Gastroesophageal sphincter (tissue), 3 donors: ENCODE measurements around the gene DIO3.

ENCODE experiments used
- POLR2AphosphoS5 ChIP-seq: sonication (generic); formaldehyde crosslinking; IDR thresholded peaks from one replicate; pipeline ENCODE4 v1.6.1; 2017; ENCODE audit warnings: antibody characterized with exemption
- TF ChIP-seq, protein P1 (sequence below), 4 experiments: fragments of 200-600 bp in 2 of 4; fragments of 450-650 bp in 2 of 4; sonication (generic) in 1 of 4; IDR thresholded peaks; one replicate each; pipeline ENCODE4 v1.5.1; 2017 to 2019; ENCODE audit warnings: antibody characterized with exemption in 4 of 4, mild to moderate bottlenecking in 2 of 4, moderate library complexity in 2 of 4

DNA sequence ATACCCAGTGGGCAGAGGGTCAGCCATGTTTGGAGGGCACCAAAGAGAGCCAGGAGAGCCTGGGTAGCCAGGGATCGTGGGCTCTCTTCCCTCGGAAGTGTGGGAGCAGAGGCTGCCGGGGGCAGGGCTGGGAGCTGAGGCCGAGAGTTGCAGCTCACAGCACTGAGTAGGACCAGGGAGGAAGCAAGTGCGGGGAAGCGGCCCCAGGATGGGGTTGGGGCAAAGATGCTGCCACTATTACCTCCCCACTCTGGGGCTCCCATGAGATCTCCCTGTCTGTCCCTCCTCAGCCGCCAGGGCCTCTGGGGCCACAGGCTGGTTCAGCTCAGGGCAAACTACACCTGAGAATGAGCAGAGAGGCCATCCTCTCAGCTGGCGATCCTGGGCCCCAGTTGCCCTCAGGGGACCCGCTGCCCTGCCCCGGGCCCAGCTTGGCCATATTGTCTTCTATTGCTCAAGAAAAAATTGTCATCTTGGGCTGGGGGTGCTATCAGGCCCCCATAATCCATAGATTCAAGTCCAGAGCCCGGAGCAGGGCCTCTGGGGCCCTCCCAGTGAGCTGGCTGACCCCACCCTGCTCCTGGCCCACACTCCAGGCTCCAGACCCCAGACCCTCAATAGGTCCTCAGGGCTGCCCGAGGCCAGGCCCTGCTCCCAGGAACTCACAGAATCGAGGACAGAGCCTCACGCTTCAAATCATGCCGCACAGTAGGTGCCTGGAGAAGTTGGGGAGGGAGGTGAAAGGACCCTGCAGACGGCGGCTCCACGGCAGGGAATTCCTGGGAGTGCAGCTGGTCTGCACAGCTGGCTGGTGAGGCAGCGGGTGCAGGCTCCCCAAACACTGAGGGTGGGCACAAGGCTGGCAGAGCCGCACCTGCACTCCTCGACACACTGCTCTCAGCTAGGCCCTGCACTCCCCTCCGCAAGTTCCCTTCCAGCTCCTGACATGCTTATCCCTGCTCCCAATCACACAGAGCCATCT, 20.5 kb upstream of the DIO3 start:
- TF ChIP-seq, protein P1, sequence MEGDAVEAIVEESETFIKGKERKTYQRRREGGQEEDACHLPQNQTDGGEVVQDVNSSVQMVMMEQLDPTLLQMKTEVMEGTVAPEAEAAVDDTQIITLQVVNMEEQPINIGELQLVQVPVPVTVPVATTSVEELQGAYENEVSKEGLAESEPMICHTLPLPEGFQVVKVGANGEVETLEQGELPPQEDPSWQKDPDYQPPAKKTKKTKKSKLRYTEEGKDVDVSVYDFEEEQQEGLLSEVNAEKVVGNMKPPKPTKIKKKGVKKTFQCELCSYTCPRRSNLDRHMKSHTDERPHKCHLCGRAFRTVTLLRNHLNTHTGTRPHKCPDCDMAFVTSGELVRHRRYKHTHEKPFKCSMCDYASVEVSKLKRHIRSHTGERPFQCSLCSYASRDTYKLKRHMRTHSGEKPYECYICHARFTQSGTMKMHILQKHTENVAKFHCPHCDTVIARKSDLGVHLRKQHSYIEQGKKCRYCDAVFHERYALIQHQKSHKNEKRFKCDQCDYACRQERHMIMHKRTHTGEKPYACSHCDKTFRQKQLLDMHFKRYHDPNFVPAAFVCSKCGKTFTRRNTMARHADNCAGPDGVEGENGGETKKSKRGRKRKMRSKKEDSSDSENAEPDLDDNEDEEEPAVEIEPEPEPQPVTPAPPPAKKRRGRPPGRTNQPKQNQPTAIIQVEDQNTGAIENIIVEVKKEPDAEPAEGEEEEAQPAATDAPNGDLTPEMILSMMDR (IDR thresholded peaks at IDR 0.05) = no peak
- TF ChIP-seq POLR2AphosphoS5 = no peak
